ENCODE results near the gene TSPAN9.

TSPAN9 gene

DNA sequence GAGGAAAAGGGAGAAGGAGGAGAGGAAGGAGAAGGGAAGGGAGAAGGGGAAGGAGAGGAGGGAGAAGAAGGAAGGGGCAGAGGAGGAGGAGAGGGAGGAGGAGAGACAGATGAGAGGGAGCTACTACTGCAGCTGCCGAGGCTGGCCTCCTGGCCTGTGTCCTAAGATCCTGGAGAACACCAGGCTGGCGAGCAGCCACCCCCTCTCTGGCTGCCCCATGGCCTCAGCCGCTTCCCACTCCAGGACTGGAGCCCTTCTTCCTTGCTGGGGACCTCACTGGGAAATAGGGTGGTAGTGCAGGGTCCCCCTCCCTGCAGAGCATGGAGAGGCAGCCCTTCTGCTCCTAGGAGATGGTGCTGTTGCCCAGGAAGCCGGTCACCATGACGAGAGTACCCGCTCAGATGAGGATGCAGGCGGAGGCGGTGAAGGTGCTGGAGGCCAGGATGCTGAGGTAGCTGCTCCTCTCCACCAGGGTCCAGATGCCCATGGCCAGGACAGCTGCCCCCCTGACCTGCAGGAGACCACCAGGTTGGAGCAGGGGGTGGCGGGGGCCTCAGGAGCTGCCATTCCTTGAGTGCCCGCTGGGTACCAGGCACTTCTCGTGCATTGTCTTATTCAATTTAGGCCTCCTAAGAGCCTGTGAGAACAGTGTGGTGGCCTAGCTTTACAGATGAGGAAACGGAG, 246.0 kb downstream of the TSPAN9 start:
- no peak overlapping the region for H3K4me2 ChIP-seq (ENCODE audit: low read length)
- H3K9me2 ChIP-seq (replicated peaks; ENCODE audit: control insufficient read depth, low read length): no peaks in the 10 kb centered on the region
- H3K4me1 ChIP-seq (ENCODE audit: control insufficient read depth, low read length): 0 out of 2 replicates have a peak, but pooled peaks cover 2% of the 10 kb centered on the region
- H3F3A ChIP-seq (ENCODE audit: control insufficient read depth, insufficient read depth): no peaks in the 10 kb centered on the region
- no peak overlapping the region for H3K4me3 ChIP-seq (ENCODE audit: low read length)
- H3K27ac ChIP-seq (ENCODE audit: low read depth, low read length): no peak overlapping the region
- no peaks in the 10 kb centered on the region for H3K9me3 ChIP-seq (ENCODE audit: control insufficient read depth, insufficient read depth, low read length)
- H3K79me2 ChIP-seq (ENCODE audit: control insufficient read depth, low read length): no peaks in the 10 kb centered on the region
- TF ChIP-seq, protein P1, sequence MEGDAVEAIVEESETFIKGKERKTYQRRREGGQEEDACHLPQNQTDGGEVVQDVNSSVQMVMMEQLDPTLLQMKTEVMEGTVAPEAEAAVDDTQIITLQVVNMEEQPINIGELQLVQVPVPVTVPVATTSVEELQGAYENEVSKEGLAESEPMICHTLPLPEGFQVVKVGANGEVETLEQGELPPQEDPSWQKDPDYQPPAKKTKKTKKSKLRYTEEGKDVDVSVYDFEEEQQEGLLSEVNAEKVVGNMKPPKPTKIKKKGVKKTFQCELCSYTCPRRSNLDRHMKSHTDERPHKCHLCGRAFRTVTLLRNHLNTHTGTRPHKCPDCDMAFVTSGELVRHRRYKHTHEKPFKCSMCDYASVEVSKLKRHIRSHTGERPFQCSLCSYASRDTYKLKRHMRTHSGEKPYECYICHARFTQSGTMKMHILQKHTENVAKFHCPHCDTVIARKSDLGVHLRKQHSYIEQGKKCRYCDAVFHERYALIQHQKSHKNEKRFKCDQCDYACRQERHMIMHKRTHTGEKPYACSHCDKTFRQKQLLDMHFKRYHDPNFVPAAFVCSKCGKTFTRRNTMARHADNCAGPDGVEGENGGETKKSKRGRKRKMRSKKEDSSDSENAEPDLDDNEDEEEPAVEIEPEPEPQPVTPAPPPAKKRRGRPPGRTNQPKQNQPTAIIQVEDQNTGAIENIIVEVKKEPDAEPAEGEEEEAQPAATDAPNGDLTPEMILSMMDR (IDR thresholded peaks at IDR 0.05; ENCODE audit: low read depth, low read length, poor library complexity, severe bottlenecking): no peak
- TF ChIP-seq EZH2phosphoT487 (IDR thresholded peaks at IDR 0.05; ENCODE audit: borderline replicate concordance, low read length): no peak
- H3K36me3 ChIP-seq (ENCODE audit: control insufficient read depth, low read length): no peaks in the 10 kb centered on the region
- H3K27me3 ChIP-seq (ENCODE audit: control insufficient read depth, low read length): peaks cover 3% of the 10 kb centered on the region; the same call in 1 of the 2 replicates
- no peaks in the 10 kb centered on the region for H4K20me1 ChIP-seq (ENCODE audit: control insufficient read depth, insufficient read depth, low read depth, low read length)

DNA sequence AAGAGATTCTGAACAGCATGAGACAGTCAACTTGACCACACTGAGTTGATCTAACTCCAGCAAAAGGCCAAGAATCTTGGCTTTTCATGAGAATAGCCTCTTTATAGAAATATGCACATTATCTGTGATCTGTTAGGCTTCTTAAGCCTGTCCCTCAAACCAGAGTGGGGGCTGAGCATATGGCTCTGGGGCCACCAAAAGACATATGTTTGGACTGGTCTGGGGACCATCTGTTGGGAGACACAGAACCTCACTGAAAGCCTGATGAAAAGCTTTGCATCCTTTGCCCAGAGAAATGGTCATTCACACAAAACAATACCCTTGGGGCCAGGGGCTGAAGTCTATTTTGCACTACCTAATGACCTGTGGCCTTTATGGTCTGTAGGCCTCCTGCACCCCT, 248.6 kb downstream of the TSPAN9 start:
- TF ChIP-seq, protein P1 (IDR thresholded peaks at IDR 0.05; ENCODE audit: low read depth, low read length, poor library complexity, severe bottlenecking): no peak
- no peak for TF ChIP-seq EZH2phosphoT487 (IDR thresholded peaks at IDR 0.05; ENCODE audit: borderline replicate concordance, low read length)
- H3K27me3 ChIP-seq (ENCODE audit: control insufficient read depth, low read length): peaks cover 3% of the 10 kb centered on the region; the same call in 1 of the 2 replicates
- no peaks in the 10 kb centered on the region for H3K9me3 ChIP-seq (ENCODE audit: control insufficient read depth, insufficient read depth, low read length)
- no peak overlapping the region for H3K4me3 ChIP-seq (ENCODE audit: low read length)
- no peaks in the 10 kb centered on the region for H3K9me2 ChIP-seq (replicated peaks; ENCODE audit: control insufficient read depth, low read length)
- H3K79me2 ChIP-seq (ENCODE audit: control insufficient read depth, low read length): no peaks in the 10 kb centered on the region
- no peaks in the 10 kb centered on the region for H3K4me1 ChIP-seq (ENCODE audit: control insufficient read depth, low read length)
- no peak overlapping the region for H3K4me2 ChIP-seq (ENCODE audit: low read length)
- no peaks in the 10 kb centered on the region for H3K36me3 ChIP-seq (ENCODE audit: control insufficient read depth, low read length)
- no peak overlapping the region for H3K27ac ChIP-seq (ENCODE audit: low read depth, low read length)
- H4K20me1 ChIP-seq (ENCODE audit: control insufficient read depth, insufficient read depth, low read depth, low read length): no peaks in the 10 kb centered on the region
- H3F3A ChIP-seq (ENCODE audit: control insufficient read depth, insufficient read depth): no peaks in the 10 kb centered on the region

DNA sequence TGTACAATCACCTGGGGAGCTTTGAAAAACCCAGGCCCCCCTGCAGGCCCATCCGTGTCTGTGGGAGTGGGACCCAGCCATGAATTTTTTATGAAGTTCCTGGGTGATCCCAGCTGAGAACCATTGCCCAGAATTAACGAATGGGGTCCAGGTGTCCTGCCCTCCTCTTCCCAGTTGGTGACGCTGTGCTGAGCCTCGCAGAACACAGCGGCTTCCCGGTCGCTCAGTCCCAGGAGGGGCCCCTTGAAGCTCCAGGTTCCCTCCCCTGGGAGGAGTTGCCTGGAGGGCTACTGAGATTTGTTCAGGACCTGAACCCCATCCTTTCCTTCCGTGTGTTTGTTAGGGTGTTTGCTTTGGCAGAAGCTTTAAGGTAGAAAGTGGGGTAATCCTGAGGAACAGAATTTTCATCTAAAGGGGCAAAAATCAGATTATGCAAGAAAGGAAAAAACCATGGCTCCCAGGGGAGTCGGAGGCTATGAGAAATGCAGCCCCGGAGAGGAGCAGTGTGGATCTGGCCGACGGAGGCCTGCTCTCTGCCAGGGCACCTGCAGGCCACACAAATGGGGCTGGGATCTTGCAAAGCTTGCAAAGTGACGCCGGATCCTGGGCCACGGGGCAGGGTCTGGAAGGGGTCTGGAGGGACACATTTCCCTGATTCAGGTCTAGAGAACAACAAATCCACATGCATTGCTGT, 249.1 kb downstream of the TSPAN9 start:
- H4K20me1 ChIP-seq (ENCODE audit: control insufficient read depth, insufficient read depth, low read depth, low read length): no peaks in the 10 kb centered on the region
- no peak for TF ChIP-seq EZH2phosphoT487 (IDR thresholded peaks at IDR 0.05; ENCODE audit: borderline replicate concordance, low read length)
- TF ChIP-seq, protein P1 (IDR thresholded peaks at IDR 0.05; ENCODE audit: low read depth, low read length, poor library complexity, severe bottlenecking): no peak
- no peaks in the 10 kb centered on the region for H3K9me2 ChIP-seq (replicated peaks; ENCODE audit: control insufficient read depth, low read length)
- no peaks in the 10 kb centered on the region for H3K9me3 ChIP-seq (ENCODE audit: control insufficient read depth, insufficient read depth, low read length)
- no peaks in the 10 kb centered on the region for H3K36me3 ChIP-seq (ENCODE audit: control insufficient read depth, low read length)
- H3K4me2 ChIP-seq (ENCODE audit: low read length): no peak overlapping the region
- no peaks in the 10 kb centered on the region for H3F3A ChIP-seq (ENCODE audit: control insufficient read depth, insufficient read depth)
- H3K4me1 ChIP-seq (ENCODE audit: control insufficient read depth, low read length): no peaks in the 10 kb centered on the region
- H3K79me2 ChIP-seq (ENCODE audit: control insufficient read depth, low read length): no peaks in the 10 kb centered on the region
- peaks cover 3% of the 10 kb centered on the region; the same call in 1 of the 2 replicates for H3K27me3 ChIP-seq (ENCODE audit: control insufficient read depth, low read length)
- H3K27ac ChIP-seq (ENCODE audit: low read depth, low read length): no peak overlapping the region
- H3K4me3 ChIP-seq (ENCODE audit: low read length): no peak overlapping the region

Data from DOHH2 (cell line).